Measurements from ENCODE around the gene NCKIPSD. TPM values are rescaled to one million over a fixed set of nuclear protein-coding genes. Genes with fewer than 3 reads are reported as not detected.
A peak's percentile ranks its signal among the peaks of the same experiment; 100 is the strongest.

The NCKIPSD gene
- total RNA-seq, 1 donor from 2014 or later = 13.3 TPM

- DNase-seq (peak; percentile 35), ATAC-seq (ENCODE audit: poor library complexity) (no peak)
- intact Hi-C loops (cut with DNase I) = no loop called here
These were observed 3.6 kb downstream of the NCKIPSD start for GRCh38 chr3:48681974-48682610.

GRCh38 chr3:48681541-48681880 is 4.2 kb downstream of the NCKIPSD start:
- no peak for ATAC-seq (ENCODE audit: poor library complexity)
- intact Hi-C loops (cut with DNase I) = no loop called here
- peak; percentile 17 for DNase-seq

DNA sequence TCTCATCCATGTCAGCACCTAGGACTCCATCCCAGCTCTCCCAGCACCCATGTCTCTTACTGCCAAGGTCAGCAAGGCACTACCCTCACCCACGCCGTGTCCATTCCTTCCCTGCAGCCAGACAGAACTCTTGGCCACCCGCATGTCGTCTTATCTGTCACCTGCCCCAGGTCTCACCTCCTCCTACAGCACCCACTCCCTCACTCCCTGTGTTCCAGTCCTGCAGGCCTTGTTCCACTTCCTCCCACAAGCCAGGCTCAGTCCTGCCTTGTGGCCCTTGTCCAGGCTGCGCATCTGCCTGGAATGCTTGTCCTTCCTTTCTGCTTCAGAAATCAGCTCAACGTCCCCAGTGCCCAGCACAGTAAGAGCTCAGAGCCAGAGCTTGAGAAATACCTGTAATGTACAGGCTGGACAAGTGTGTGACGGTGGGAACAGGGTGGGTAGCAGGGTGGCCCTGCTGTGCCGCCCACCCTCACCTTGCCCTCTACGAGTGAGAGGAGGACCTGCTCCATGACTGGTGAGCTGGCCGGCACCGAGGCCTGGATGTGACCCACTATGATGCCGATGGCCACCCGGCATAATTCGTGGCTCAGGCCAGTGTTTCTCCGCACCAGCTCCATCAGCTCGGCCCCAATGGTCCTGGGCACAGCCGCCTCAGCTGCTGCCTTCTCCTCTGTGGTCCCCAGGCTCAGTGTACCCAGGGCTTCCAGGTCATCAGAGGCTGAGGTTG is 4.7 kb downstream of the NCKIPSD start:
- DNase-seq = peak; percentile 40
- no peak for ATAC-seq (ENCODE audit: poor library complexity)
- intact Hi-C loops (cut with DNase I) = no loop called here

DNA sequence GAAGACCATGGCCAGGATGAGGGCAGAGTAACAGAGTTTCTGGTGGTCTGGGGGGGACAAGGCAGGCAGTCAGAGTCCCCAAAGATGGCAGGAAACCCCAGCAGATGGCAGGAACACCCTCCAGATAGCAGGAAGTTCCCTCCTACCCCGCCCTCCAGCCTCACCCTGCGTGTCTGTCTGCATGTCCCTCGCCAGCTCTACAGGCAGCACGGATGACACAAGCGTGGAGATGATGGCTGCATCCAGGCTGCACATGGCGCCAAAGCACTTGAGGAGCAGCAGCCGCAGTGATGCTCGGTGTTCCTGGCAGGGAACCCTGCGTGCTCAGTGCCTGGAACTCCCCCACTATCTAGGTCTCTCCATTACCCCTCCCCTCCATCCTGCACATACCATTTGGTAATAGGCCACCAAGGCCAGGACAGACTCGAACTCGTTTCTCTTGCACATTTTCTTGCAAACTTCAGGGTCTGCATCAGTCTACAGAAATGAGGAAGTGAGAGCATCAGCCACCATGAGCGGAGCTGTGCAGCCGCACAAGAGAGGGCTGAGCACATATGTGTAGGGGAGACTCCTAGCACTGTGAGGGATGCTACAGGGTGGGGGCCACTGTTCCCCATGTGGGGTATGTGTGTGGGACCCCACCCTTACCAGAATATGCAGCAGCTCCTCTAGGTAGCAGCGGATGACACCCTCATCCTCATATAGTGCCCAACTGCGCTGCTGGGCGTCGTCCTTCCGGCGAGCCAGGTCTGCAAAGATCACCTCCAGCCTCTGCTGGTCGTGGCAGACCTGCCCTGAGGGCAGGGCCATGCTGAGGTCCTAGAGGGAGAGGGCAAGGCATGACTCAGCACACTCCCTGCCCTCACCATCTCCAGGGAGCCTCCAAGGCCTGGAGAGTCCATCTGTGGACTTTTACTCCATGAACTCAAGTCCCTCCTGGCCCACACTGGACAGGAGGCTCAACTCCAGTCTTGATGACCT is 6.0 kb downstream of the NCKIPSD start:
- intact Hi-C loops (cut with DNase I) = no loop called here
- DNase-seq = peak; percentile 32
- ATAC-seq (ENCODE audit: poor library complexity) = no peak

DNA sequence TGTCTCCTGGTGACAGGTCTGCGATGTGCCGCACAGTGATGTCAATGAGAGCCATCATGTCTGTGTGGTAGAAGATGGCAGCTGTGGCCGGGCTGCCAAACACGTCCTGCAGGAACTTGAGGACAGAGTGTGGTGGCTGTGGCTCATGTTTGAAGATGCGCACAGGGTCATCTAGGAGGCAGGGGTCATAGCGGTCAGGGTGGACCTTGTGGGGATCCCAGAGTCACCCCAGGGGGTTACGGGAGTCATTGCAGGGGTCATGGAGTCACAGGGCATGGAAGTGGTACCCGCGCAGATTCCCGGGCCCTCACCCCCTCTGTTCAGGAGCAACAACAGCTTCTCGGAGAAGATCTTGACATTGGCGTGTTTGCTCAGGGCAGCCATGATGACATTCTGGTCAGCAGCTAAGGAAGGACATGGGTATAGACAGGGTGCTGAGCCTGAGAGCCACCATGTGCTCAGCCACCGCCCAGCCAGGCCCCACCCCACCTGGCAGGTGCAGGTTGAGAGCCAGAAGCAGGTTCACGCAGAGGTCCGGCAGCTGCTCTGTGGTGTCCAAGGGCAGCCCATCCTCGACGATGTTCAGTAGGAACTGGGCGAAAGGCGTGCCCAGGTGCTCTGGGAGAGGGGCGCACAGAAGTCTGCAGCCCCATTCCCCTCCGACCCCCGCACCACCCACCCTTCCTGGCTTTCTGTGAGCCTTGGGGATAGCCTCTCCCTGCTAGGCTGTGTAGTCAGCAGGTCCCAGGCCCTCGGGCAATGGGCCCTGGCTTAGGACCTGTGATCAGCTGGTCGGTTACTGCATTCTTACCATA is 6.9 kb downstream of the NCKIPSD start:
- intact Hi-C loops (cut with DNase I) = no loop called here
- DNase-seq (peak; percentile 27), ATAC-seq (ENCODE audit: poor library complexity) (no peak)

DNA sequence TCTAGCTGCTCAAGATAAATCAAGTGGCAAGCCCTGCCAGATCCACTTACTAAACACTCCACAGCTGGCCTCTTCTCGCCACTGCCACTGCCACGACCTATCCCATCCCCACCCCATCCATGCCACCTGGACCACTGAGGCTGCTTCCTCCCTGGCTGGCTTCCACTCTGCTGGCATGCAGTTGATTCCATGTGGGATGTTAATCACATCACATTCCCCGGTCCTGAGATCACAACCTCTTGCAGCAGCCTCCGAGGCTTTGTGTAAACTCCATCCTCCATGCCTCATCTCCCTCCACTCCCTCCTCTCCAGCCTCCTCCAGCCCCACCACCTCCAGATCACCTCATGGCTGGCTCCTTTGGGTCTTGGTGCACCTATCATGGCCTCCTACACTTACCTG is 7.7 kb downstream of the NCKIPSD start:
- intact Hi-C loops (cut with DNase I) = no loop called here
- DNase-seq (peak; percentile 3), ATAC-seq (ENCODE audit: poor library complexity) (no peak)

DNA sequence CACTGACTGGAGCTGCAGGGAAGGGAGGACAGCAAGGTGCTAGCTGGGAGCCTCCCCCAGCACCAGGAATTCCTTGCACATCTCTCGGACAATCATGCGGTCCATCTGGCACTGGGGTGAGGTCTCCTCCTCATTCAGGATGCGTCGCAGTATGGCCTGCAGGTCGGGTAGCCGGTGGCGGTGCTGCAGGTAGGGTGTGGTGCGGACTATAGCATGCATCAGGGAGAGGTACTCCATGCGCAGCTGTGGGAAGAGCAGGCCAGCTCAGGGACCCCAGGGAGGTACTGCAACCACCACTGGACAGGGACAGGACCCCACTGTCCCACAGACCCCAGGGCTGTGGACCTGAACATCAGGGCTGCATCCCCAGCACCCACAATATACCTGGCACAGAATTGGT is 11.2 kb downstream of the NCKIPSD start:
- peak; percentile 8 for DNase-seq

GRCh38 chr3:48672522-48672921 is 13.2 kb downstream of the NCKIPSD start:
- intact Hi-C loops (cut with DNase I) = no loop called here
- ATAC-seq (ENCODE audit: poor library complexity) = no peak
- no peak for DNase-seq

More for the DNA sequence above, 11.2 kb downstream of the NCKIPSD start:
- no peak for ATAC-seq (ENCODE audit: poor library complexity)
- intact Hi-C loops (cut with DNase I) = no loop called here

DNA sequence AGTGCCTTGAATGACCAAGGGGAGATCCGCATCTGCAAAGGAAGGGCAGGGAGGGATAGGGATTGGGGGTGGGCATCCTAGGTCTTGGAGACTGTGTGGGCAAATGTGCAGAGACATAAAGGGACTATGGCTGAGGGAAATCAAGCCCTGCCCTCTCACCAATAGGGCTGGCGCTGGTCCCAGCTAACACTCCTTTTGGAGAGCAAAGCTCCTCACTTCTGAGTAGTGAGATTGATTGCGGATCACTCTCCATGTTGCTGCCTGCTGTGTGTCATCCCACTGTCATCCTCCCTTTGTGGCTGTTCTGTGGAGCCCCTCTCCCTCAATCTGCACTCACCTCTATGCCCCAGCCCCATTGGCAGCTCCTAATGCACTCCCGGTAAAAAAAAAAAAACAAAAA is 20.8 kb downstream of the NCKIPSD start:
- intact Hi-C loops (cut with DNase I) = no loop called here
- DNase-seq (no peak), ATAC-seq (ENCODE audit: poor library complexity) (no peak)

DNA sequence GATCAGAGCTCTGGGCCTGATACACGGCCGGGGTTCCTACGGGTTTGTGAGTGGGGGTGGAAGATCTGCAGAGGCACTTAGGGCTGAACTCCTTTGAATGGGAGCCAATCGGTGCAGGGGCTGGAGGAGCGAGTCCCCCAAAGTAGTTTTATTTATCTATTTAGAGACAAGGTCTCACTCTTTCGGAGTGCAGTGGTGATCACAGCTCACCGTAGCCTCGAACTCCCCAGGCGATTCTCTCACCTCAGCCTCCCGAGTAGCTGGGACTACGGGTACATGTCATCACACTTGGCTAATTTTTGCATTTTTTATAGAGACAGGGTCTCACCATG is 21.4 kb downstream of the NCKIPSD start:
- intact Hi-C loops (cut with DNase I) = no loop called here
- ATAC-seq (ENCODE audit: poor library complexity) (no peak), DNase-seq (no peak)

DNA sequence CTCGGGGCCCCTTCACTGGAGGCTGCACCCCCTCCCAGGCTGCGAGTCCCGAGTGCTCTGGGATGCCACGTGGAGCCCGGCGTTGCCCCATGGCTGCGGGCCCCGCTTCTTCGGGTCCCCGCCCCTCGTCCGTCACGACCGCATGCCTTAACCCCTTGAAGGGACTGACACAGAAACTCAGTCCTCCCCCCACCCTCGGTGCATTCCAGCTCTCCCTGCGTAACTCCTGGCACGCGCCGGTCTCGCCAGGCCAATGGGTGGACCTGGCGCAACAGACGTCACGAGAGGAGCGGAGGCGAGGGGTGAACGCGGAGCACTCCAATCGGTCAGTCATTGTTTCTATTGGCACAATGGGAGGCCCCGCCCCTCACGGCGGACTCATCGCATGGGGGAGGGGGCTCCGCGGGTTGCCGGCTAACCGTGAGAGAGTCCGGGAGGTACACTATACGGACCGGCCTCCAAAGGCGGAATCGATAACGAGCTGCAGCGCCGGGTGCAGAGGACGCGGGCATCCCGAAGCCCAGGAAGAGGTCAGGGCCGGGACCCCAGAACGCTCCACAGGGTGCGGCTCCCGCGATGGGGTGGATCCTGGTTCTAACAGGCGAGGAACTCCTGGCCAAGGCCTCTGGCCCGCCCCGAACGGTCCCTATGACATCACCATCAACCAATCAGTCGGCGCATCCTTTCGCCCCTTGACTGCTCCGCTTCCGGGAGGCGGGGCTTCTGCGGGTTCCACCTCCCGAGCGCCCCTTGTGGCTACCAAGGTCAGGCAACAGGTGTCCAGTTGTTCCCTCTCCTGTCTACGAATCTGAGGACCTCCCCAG is 22.0 kb downstream of the NCKIPSD start:
- ATAC-seq (ENCODE audit: poor library complexity) (peak; percentile 82), DNase-seq (peak; percentile 94)
- intact Hi-C loops (cut with DNase I) = no loop called here

GRCh38 chr3:48662753-48663488 is 22.8 kb downstream of the NCKIPSD start, which contains the start of gene CELSR3:
TSS of gene CELSR3 (minus strand) at chr3:48662886. CDS start at chr3:48662634, 252 bp downstream.
- intact Hi-C loops (cut with DNase I) = no loop called here
- peak; percentile 38 for ATAC-seq (ENCODE audit: poor library complexity)
- DNase-seq = peak; percentile 71

- DNase-seq (no peak), ATAC-seq (ENCODE audit: poor library complexity) (no peak)
- intact Hi-C loops (cut with DNase I) = no loop called here
These were observed 23.5 kb downstream of the NCKIPSD start for GRCh38 chr3:48662145-48662752.

DNA sequence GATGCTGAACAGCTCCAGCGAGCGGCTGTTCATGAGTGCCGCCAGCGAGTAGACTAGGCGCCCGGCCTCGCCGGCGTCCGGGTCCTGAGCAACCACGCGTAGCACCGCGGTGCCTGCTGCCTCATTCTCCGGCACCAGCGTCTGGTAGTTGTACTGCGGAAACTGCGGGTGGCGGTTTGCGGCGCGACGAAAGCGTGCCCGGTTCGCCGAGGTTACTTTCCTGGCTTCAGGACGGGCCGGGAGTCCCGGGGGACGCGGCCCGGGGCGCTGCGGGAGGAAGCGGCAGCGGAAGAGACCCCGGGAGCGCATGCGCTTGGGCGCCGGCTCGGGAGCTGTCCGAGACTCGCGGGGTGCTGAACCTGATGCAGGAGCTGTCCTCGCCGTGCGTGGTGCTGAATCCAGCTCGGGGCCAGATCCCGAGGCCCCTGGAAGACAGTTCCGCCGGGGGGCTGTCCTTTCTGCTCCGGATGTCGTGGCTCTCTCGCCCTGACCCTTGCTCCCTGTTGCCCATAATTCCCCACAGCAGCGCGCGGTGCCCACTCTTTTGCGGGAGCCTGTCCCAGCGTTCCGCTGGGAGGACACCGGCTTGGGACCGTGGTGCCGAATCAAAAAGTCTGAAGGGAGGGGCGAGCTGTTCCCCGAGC is 24.1 kb downstream of the NCKIPSD start:
- DNase-seq = peak; percentile 79
- peak; percentile 59 for ATAC-seq (ENCODE audit: poor library complexity)
- intact Hi-C loops (cut with DNase I) = no loop called here

- intact Hi-C loops (cut with DNase I) = no loop called here
These were observed 24.8 kb downstream of the NCKIPSD start for GRCh38 chr3:48660800-48661400.

DNA sequence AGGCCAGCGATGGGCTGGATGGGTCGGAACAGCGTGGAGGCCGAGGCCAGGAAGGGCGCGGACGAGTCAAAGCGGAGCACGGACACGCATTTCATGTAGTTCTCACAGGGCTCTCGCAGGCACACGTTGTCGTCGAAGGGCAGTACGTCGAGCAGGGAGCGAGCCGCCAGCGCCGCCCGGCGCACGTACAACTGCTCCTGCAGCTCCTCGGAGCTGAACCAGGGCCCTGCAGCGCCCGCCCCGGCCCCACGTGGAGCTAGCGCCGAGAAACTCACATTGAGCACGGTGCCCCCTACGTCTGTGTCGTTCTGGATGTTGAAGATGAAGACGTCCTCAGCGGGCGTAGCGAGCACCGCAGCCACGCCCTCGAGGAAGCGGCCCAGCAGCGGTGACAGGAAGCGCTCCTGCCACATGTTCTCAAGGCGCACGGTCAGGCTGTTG is 28.9 kb downstream of the NCKIPSD start:
- ATAC-seq (ENCODE audit: poor library complexity) = no peak
- intact Hi-C loops (cut with DNase I) = no loop called here
- DNase-seq = no peak

More at GRCh38 chr3:48660800-48661400, 24.8 kb downstream of the NCKIPSD start:
- DNase-seq (no peak), ATAC-seq (ENCODE audit: poor library complexity) (no peak)
